Heart left ventricle (tissue), 16 donors: ENCODE data around the gene CACTIN. TPM values are rescaled to one million over a fixed set of nuclear protein-coding genes. Genes with fewer than 3 reads are reported as not detected.

Experiments
- ATAC-seq, 4 donors: fragments of 200-7000 bp; cut with Tn5 transposase; one replicate each; pipeline ENCODE4 v1.9.1; 2020 to 2022; ENCODE audit warnings: moderate library complexity in 4 of 4, mild to moderate bottlenecking in 3 of 4, moderate number of reproducible peaks in 1 of 4
- DNase-seq, 5 donors: peaks; one replicate each; pipeline ENCODE4 v3.0.0-alpha.2; 2020
- H3K27ac ChIP-seq, 12 donors: fragments of 200-600 bp; sonication (generic) in 4 of 12; one replicate each; pipeline versions ENCODE4 v1.5.0 to v1.8.0; 2016 to 2022; ENCODE audit warnings: mild to moderate bottlenecking in 2 of 12
- H3K27me3 ChIP-seq, 9 donors: fragments of 200-600 bp; sonication (generic) in 2 of 9; one replicate each; pipeline versions ENCODE4 v1.5.1 to v1.8.0; 2016 to 2022; ENCODE audit warnings: mild to moderate bottlenecking in 3 of 9
- H3K36me3 ChIP-seq, 9 donors: fragments of 200-600 bp; sonication (generic) in 2 of 9; one replicate each; pipeline versions ENCODE4 v1.5.0 to v1.8.0; 2018 to 2022; ENCODE audit warnings: mild to moderate bottlenecking in 2 of 9
- H3K4me1 ChIP-seq, 12 donors: fragments of 200-600 bp; sonication (generic) in 4 of 12; one replicate each; pipeline versions ENCODE4 v1.5.0 to v1.8.0; 2016 to 2022; ENCODE audit warnings: mild to moderate bottlenecking in 3 of 12
- H3K4me3 ChIP-seq, 12 donors: fragments of 200-600 bp; sonication (generic) in 4 of 12; one replicate each; pipeline versions ENCODE4 v1.5.0 to v1.8.0; 2017 to 2022; ENCODE audit warnings: mild to moderate bottlenecking in 9 of 12, moderate library complexity in 4 of 12
- H3K9me3 ChIP-seq, 12 donors: fragments of 200-600 bp; sonication (generic) in 4 of 12; one replicate each; pipeline versions ENCODE4 v1.5.0 to v1.8.0; 2016 to 2022; ENCODE audit warnings: mild to moderate bottlenecking in 1 of 12
- POLR2A ChIP-seq, 2 donors: fragments of 450-650 bp; IDR thresholded peaks; one replicate each; pipeline ENCODE4 v1.6.1; 2017; ENCODE audit warnings: antibody characterized with exemption in 2 of 2, mild to moderate bottlenecking in 2 of 2, moderate library complexity in 2 of 2
- WGBS, 4 donors: extraction: QIAGEN DNeasy Blood & Tissue Kit in 2 of 4; methylation state at CpG; one replicate each; pipeline versions ENCODE4 v1.1.5 to v1.1.7; 2013 to 2018; 5-methylcytosine and 5-hydroxymethylcytosine counted together
- intact Hi-C, 10 donors: fragments of 100-400 bp; cut with DNase I; formaldehyde crosslinking; loops; one replicate each; pipeline versions ENCODE4 v1.11.1 to v1.14.2; 2022
- polyA plus RNA-seq, 2 donors: library from polyadenylated mRNA; stranded (reverse); fragments of 200-250 nt; gene quantifications; one replicate each; pipeline ENCODE4 v1.2.3, GENCODE V29; 2013
- total RNA-seq, 9 donors: library from RNA; depleted of rRNA in 2 of 9; stranded (reverse); fragments of >200 nt in 2 of 9; fragmentation: NEBNext Ultra II Directional in 3 of 9; extraction: Animal tissue kit (Norgen Biotek cat#: 25700) in 3 of 9; gene quantifications; one replicate each; pipeline versions ENCODE4 v1.1.0 to v1.2.4, GENCODE V29; 2016 to 2023
- TF ChIP-seq, protein P1 (sequence below), 12 donors: fragments of 200-600 bp; sonication (generic) in 4 of 12; IDR thresholded peaks; one replicate each; pipeline versions ENCODE4 v1.5.0 to v1.8.0; 2018 to 2022; ENCODE audit warnings: antibody characterized with exemption in 12 of 12, mild to moderate bottlenecking in 5 of 12
- donor health status: ischemic (EF 13 %, LVEDD 7.1; RV severe dilation, severe dysfunction).
- donor health status: healthy with polysubstance abuse.
- donor health status: DM: no; HTN: yes; CAD: no.
- donor health status: DM: no; HTN: no; CAD: no.
- donor health status: ischemic (EF 25% LVEDD 6.9; RV normal size, moderate dysfunction).
- donor health status: ischemic (EF 25% LVEDD 5.7; RV mildly dilated, moderate dysfunction).
- donor health status: healthy.
- donor health status: DM: yes; HTN: yes; CAD: no.
- donor health status: ischemic (EF 35%, LVEDD 5.7; RV mildly dilated, moderate dysfunction).
- donor health status: nonischemic (EF 11% LVEDD 7.7; RV severe dilation, severe dysfunction).
- donor health status: DM: yes; HTN: yes; CAD: no.
- donor health status: PGD.
- donor health status: ischemic (EF 29% LVEDD 5.4; RV normal size, mild dysfunction).
- donor health status: nonischemic (EF 23%, LVEDD 6.1; RV moderate dilation, normal function).

CACTIN gene
- total and polyA plus RNA-seq, 11 donors = 9.8 to 23.4 (median 14.1) TPM

DNA sequence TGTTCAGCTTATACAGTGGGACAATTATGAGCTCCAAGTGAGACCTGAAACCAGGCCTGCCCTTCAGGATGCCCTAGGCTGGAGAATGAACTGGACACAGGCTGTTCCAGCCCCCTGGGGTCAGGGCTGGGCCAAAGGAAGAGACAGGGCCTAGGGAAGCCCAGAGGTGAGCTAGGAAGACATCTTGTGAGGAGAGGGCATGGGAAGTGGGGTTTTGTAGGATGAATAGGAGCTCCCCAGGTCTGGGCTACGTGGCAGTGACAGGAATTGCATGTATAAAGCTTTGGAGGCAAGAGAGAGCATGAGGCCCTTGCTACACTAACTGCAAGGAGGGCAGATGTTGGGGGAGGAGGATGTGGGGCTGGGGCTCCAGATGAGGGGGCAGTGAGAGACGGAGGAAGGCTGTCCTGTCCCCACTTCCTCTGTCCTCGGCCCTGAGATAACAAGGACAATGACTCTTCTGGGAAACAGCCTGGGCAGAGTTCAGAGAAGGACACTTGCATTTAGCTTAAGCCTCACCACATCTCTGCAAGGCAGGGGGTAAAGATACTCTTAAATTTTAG lies 18.4 kb downstream of the CACTIN start:
- Histone ChIP-seq H3K27ac (peak overlapping the region; percentile 64 to 97 (median 87)), H3K9me3 (no peaks in the 10 kb centered on the region), H3K36me3 (peaks cover 0 to 26% (median 15%) of the 10 kb centered on the region in 9 donors), H3K4me1 (peaks cover 8 to 58% (median 38%) of the 10 kb centered on the region in 12 donors), H3K27me3 (peaks cover 0 to 11% (median 0%) of the 10 kb centered on the region in 9 donors), H3K4me3 (peak overlapping the region in 4 of 12 donors; percentile 53 to 76 (median 64))
- ATAC-seq (peak in 1 of 4 donors; percentile 20), DNase-seq (no peak)
- intact Hi-C loops = no loop called here
- WGBS, 4 donors = 31 to 46% (median 40%) methylated on average over 3 of the region's 3 CpGs
- TF ChIP-seq POLR2A (IDR thresholded peaks at IDR 0.05) = no peak
- TF ChIP-seq, protein P1, sequence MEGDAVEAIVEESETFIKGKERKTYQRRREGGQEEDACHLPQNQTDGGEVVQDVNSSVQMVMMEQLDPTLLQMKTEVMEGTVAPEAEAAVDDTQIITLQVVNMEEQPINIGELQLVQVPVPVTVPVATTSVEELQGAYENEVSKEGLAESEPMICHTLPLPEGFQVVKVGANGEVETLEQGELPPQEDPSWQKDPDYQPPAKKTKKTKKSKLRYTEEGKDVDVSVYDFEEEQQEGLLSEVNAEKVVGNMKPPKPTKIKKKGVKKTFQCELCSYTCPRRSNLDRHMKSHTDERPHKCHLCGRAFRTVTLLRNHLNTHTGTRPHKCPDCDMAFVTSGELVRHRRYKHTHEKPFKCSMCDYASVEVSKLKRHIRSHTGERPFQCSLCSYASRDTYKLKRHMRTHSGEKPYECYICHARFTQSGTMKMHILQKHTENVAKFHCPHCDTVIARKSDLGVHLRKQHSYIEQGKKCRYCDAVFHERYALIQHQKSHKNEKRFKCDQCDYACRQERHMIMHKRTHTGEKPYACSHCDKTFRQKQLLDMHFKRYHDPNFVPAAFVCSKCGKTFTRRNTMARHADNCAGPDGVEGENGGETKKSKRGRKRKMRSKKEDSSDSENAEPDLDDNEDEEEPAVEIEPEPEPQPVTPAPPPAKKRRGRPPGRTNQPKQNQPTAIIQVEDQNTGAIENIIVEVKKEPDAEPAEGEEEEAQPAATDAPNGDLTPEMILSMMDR (IDR thresholded peaks at IDR 0.05) = no peak

DNA sequence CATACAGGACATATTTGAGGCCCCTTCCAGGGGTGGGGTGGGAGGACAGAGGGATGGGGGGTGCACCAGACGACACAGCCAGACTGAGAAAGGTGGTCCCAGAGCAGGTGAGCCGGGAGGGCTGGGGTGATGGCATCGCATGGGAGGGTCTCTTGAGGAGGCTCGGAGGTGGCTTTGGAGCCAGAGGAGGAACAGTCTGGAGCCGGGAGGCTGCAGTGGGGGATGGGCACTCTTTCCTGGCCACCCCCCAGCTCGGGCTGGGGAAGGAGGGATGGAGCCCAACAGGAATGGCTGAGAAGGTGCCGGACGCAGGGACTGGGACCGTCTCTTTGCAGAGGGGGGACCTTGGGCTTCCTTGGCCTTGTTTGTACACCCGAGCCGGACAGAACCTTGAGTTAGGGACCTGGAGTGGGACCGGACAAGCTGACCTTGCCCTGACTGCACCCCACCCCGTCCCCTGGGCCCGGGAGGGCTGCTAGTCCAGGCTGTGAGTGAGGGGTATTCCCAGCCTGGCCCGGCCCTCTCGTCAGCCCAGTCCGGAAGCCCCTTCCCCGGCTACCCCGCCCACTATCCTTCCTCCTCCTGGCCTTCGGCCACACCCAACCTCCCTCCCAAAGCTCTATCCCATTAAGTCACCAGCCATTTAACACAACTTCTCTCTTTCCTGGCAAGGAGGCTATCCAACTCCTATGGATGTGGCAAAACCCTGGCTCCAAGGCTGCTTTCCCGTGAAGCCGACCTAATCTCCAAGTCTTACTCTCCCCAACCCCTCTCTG lies 19.1 kb downstream of the CACTIN start:
- ATAC-seq (peak; percentile 62 to 89 (median 64)), DNase-seq (peak in 4 of 5 donors; percentile 76 to 85 (median 84))
- peak overlapping the region; percentile 42 to 84 (median 61) for H3K4me3 ChIP-seq
- TF ChIP-seq, protein P1 (IDR thresholded peaks at IDR 0.05) = no peak
- peak in 1 of 2 donors; percentile 36 for TF ChIP-seq POLR2A (IDR thresholded peaks at IDR 0.05)
- H3K27ac ChIP-seq = peak overlapping the region; percentile 64 to 97 (median 88)
- H3K9me3 ChIP-seq = no peaks in the 10 kb centered on the region
- 25 to 41% (median 30%) methylated on average over 22 of the region's 22 CpGs for WGBS, 4 donors
- H3K36me3 ChIP-seq = peaks cover 0 to 20% (median 11%) of the 10 kb centered on the region in 9 donors
- H3K4me1 ChIP-seq = peaks cover 8 to 58% (median 38%) of the 10 kb centered on the region in 12 donors
- H3K27me3 ChIP-seq = peaks cover 0 to 11% (median 0%) of the 10 kb centered on the region in 9 donors
- intact Hi-C loops = no loop called here

- H3K27me3 ChIP-seq = peaks cover 0 to 11% (median 0%) of the 10 kb centered on the region in 9 donors
- peaks cover 0 to 13% (median 5%) of the 10 kb centered on the region in 9 donors for H3K36me3 ChIP-seq
- H3K4me3 ChIP-seq = peak within 1 kb of the TSS; percentile 42 to 84 (median 61)
- DNase-seq (peak; percentile 75 to 89 (median 83)), ATAC-seq (peak in 3 of 4 donors; percentile 40 to 77 (median 57))
- peak within 1 kb of the TSS; percentile 64 to 97 (median 88) for H3K27ac ChIP-seq
- intact Hi-C loops = no loop called here
- WGBS, 4 donors = 1 to 4% (median 2%) methylated on average over 17 to 46 of the region's 46 CpGs
- H3K4me1 ChIP-seq = peaks cover 8 to 58% (median 38%) of the 10 kb centered on the region in 12 donors
- H3K9me3 ChIP-seq = no peaks in the 10 kb centered on the region
- TF ChIP-seq, protein P1 (IDR thresholded peaks at IDR 0.05) = no peak
- peak in 1 of 2 donors; percentile 30 for TF ChIP-seq POLR2A (IDR thresholded peaks at IDR 0.05)
Observed at GRCh38 chr19:3606690-3607289, 19.8 kb downstream of the CACTIN start, which contains the start of gene TBXA2R. TSS of gene TBXA2R (minus strand) at chr19:3606875. CDS start at chr19:3600634, 6,241 bp downstream.
